ENCODE data around the gene SLC6A9. TPM values are rescaled to one million over a fixed set of nuclear protein-coding genes. Genes with fewer than 3 reads are reported as not detected.
A peak's percentile ranks its signal among the peaks of the same experiment; 100 is the strongest.

Gene SLC6A9
- polyA plus RNA-seq, 2 of the 4 experiments (the other 2 are of a cell fraction): 9.0 to 17.7 TPM

DNA sequence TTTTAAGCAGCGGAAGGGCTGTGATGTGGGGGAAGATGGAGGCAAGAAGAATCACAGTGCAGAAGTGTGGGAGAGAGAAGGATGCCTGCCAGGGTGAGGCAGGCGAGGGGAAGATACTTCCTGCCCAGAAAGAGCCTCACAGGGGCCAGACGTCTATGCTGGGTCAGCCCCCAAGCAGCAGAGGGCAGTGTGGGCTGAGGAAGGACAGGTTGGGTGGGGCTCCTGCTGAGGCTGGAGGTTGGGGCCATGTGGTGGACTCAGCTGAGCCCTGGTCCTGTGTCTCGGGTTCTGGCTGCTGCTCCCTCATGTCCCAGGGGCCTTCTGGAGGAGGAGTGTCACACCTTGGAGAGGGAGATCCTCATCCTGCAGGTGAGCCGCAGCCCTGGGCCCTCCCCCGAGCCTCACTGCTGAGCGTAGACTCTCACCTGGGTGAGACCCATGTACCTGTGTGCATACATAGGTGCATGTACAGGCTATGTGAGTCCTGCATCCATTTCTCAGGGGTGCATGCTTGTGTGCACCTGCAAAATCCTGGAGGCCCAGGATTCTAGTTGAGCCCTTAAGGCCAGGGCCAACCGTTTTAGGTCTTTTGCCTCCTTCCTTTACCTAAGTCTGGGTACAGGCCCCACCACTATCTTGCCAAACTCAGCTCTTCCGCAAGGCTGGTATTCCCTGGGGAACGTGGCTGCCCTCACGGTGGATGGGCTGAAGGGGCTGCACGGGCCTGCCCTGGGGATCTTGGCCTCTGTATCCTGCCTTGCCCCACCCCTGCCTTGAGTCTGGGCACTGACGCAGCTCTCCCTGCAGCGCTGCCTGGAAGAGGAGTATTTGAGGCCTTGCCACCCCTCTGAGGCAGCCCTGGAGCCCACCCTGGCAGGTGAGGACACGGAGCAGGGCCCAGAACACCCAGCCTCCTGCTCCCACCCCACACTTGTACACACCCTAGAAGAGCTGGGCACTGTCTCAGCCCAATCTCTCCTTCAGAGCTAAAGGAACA is 36.2 kb downstream of the SLC6A9 start (continued):
- TF ChIP-seq, protein P1, sequence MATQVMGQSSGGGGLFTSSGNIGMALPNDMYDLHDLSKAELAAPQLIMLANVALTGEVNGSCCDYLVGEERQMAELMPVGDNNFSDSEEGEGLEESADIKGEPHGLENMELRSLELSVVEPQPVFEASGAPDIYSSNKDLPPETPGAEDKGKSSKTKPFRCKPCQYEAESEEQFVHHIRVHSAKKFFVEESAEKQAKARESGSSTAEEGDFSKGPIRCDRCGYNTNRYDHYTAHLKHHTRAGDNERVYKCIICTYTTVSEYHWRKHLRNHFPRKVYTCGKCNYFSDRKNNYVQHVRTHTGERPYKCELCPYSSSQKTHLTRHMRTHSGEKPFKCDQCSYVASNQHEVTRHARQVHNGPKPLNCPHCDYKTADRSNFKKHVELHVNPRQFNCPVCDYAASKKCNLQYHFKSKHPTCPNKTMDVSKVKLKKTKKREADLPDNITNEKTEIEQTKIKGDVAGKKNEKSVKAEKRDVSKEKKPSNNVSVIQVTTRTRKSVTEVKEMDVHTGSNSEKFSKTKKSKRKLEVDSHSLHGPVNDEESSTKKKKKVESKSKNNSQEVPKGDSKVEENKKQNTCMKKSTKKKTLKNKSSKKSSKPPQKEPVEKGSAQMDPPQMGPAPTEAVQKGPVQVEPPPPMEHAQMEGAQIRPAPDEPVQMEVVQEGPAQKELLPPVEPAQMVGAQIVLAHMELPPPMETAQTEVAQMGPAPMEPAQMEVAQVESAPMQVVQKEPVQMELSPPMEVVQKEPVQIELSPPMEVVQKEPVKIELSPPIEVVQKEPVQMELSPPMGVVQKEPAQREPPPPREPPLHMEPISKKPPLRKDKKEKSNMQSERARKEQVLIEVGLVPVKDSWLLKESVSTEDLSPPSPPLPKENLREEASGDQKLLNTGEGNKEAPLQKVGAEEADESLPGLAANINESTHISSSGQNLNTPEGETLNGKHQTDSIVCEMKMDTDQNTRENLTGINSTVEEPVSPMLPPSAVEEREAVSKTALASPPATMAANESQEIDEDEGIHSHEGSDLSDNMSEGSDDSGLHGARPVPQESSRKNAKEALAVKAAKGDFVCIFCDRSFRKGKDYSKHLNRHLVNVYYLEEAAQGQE (IDR thresholded peaks at IDR 0.05): no peak
- TF ChIP-seq KDM5A (IDR thresholded peaks at IDR 0.05): no peak
- no peak for TF ChIP-seq FOSL2 (IDR thresholded peaks at IDR 0.05)
- no peak for TF ChIP-seq FOSL2 (CRISPR knock-in tag; IDR thresholded peaks at IDR 0.05)
- TF ChIP-seq HDAC2 (IDR thresholded peaks at IDR 0.05): no peak
- no peak for TF ChIP-seq EP300 (IDR thresholded peaks at IDR 0.05)
- TF ChIP-seq HEYL (CRISPR knock-in tag; IDR thresholded peaks at IDR 0.05): no peak
- no peak for TF ChIP-seq NPAS2 (CRISPR knock-in tag; IDR thresholded peaks at IDR 0.05; ENCODE audit: borderline replicate concordance)
- 0 out of 5 replicates have a peak, but pooled peaks of 1 of the 2 experiments have one; percentile 20 for TF ChIP-seq JUN (IDR thresholded peaks at IDR 0.05)
- TF ChIP-seq EHMT2 (IDR thresholded peaks at IDR 0.05; ENCODE audit: low read depth): no peak
- TF ChIP-seq RCOR1 (IDR thresholded peaks at IDR 0.05; ENCODE audit: low read depth, low read length): no peak
- no peak for TF ChIP-seq FOXS1 (CRISPR knock-in tag; IDR thresholded peaks at IDR 0.05)
- 0 out of 3 replicates have a peak, but pooled peaks have one; percentile 12 for TF ChIP-seq SMC3 (IDR thresholded peaks at IDR 0.05)
- no peak for TF ChIP-seq CBX2 (IDR thresholded peaks at IDR 0.05; ENCODE audit: borderline replicate concordance, low read depth)
- TF ChIP-seq ZC3H11A (IDR thresholded peaks at IDR 0.05): no peak
- no peak for TF ChIP-seq MYC (IDR thresholded peaks at IDR 0.05; ENCODE audit: borderline replicate concordance, low read length)
- TF ChIP-seq FOSB (CRISPR knock-in tag; IDR thresholded peaks at IDR 0.05): no peak
- TF ChIP-seq KDM1A (IDR thresholded peaks at IDR 0.05; ENCODE audit: low read depth): no peak
- no peak for TF ChIP-seq PHF8 (IDR thresholded peaks at IDR 0.05; ENCODE audit: borderline replicate concordance, low read depth)
- TF ChIP-seq HOXB5 (CRISPR knock-in tag; IDR thresholded peaks at IDR 0.05): no peak
- TF ChIP-seq, protein P2, sequence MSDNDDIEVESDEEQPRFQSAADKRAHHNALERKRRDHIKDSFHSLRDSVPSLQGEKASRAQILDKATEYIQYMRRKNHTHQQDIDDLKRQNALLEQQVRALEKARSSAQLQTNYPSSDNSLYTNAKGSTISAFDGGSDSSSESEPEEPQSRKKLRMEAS (IDR thresholded peaks at IDR 0.05): peak; percentile 39; the same call in 1 of the 2 replicates
- TF ChIP-seq CEBPB (IDR thresholded peaks at IDR 0.05): no peak
- no peak for TF ChIP-seq JUNB (IDR thresholded peaks at IDR 0.05)
- TF ChIP-seq SREBF2 (IDR thresholded peaks at IDR 0.05): no peak
- TF ChIP-seq RNF2 (IDR thresholded peaks at IDR 0.05; ENCODE audit: borderline replicate concordance, low read depth): no peak
- TF ChIP-seq TFCP2L1 (CRISPR knock-in tag; IDR thresholded peaks at IDR 0.05): no peak
- TF ChIP-seq HOXB13 (CRISPR knock-in tag; IDR thresholded peaks at IDR 0.05; ENCODE audit: low read depth): no peak
- TF ChIP-seq CHD2 (IDR thresholded peaks at IDR 0.05; ENCODE audit: low read length, partially characterized antibody): no peak
